GM12875 (cell line): ENCODE measurements around the gene ARID1B.

Experiments used
- H3K4me3 ChIP-seq: one replicate; pipeline ENCODE4 v1.5.1; 2011; ENCODE audit warnings: low read depth, low read length, control low read depth
- TF ChIP-seq, protein P1 (sequence below): IDR thresholded peaks from 2 replicates; pipeline ENCODE4 v1.5.1; 2011; ENCODE audit warnings: low read depth, mild to moderate bottlenecking, control low read depth, inconsistent platforms, low read length, moderate library complexity, borderline replicate concordance; ENCODE audit not compliant: insufficient read depth

Gene ARID1B

DNA sequence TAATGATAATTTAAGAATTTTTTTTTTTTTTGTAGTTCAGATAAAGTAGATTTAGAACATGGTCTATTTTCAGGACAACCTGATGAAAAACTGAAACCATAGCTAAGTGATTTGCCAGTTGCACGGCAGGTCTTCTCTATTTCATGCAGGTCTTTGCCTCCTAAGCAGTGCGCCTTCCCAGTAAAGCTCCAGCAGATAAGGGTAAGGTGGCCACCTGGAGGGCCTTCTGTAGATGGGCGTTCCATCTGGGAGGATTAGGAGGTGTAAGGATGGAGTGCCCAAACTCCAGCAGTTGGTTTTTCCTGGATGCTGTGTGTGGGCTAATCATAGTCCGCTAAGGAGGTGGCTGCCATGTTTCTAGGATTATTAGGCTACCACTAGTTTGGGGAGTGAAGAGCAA, 107.1 kb downstream of the ARID1B start:
- H3K4me3 ChIP-seq, result no peak overlapping the region
- TF ChIP-seq, protein P1, sequence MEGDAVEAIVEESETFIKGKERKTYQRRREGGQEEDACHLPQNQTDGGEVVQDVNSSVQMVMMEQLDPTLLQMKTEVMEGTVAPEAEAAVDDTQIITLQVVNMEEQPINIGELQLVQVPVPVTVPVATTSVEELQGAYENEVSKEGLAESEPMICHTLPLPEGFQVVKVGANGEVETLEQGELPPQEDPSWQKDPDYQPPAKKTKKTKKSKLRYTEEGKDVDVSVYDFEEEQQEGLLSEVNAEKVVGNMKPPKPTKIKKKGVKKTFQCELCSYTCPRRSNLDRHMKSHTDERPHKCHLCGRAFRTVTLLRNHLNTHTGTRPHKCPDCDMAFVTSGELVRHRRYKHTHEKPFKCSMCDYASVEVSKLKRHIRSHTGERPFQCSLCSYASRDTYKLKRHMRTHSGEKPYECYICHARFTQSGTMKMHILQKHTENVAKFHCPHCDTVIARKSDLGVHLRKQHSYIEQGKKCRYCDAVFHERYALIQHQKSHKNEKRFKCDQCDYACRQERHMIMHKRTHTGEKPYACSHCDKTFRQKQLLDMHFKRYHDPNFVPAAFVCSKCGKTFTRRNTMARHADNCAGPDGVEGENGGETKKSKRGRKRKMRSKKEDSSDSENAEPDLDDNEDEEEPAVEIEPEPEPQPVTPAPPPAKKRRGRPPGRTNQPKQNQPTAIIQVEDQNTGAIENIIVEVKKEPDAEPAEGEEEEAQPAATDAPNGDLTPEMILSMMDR, result no peak

DNA sequence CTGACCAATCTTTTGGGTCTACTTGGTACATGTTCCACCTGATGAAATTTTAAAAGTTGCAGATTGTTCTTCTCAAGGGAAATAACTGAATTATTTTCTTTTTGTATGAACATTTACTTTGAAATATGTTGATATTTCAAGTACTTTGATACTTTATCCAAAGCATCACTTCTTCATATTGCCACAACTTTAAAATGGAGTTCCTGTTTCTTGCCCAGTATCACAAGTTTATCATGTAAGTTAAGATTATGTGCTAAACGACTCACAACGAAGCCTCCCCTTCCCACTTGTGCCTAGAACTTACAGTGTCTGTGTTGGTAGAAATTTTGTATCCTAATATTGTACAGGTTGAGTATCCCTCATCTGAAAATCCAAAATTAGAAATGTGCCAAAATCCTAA, 108.4 kb downstream of the ARID1B start:
- H3K4me3 ChIP-seq, result no peak overlapping the region
- TF ChIP-seq, protein P1, result no peak

DNA sequence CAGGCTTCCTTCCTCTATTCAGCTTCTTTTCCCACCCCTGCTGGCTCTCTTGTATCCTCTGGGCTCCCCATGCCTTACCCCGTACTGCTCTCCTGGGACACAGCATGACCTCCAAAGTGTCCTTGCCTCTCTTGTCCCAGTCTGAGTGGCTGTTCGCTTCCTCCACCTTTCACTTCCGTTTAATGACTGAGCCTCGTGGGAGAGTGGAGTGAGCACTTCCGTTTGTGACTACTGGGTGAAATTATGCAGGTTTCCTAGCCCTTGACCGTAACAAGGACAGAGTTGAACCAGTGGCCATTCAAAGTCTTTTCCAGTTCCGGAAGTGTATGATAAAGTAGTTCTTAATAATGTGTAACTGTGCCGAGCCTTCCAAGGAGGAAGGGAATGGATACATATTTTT, 109.2 kb downstream of the ARID1B start:
- no peak overlapping the region for H3K4me3 ChIP-seq

DNA sequence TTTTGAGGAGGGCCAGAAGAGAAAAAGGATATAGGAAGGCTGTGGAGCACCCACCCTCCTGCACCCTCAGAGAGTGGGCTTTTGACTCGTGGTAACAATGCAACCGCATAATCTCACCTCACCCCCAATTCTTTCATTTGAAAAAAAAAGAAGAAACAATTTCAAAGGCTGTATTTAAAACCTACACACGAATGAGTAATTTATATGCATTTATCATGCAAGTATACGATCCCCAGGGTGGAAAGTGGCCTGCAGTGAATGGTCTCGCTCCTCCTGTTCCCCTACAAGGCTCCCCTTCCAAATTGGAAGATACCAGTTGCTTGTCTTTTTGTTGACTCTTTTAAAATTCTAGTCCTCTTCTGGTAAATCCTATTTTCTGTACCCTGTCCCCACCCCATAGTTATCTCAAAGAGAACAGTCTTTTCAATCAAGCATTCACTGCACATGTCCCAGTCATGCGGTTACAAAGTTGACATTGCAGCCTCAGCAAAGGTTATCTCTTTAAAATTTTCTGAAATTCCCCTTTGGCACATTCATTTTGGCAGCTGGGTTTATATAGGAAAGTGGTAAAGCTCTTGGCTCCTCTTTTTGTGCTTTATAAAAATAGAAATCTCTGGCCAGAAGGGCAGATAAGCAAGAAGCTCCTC, 110.6 kb downstream of the ARID1B start:
- TF ChIP-seq, protein P1, result no peak
- H3K4me3 ChIP-seq, result no peak overlapping the region

More for the DNA sequence above, 109.2 kb downstream of the ARID1B start:
- TF ChIP-seq, protein P1, result no peak

DNA sequence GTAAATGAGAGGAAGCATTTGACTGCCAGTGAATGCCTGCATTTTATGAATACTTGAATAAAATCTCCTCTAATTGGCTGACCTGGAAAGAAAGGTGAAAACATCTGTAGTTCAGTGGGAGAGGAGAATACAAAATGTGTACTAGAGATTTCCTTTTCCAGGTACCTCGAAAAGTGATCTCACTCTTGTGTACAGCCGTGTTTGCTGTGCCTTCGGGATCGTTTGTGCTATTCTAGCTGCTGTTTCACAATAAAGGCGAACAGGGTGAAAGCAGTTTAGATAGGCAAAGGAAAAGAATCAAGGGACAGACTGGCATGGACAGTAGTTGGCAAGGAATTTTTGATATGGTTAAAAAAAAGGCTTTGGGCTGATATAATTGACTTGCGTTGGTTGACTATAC, 112.3 kb downstream of the ARID1B start:
- TF ChIP-seq, protein P1, result no peak
- H3K4me3 ChIP-seq, result no peak overlapping the region

DNA sequence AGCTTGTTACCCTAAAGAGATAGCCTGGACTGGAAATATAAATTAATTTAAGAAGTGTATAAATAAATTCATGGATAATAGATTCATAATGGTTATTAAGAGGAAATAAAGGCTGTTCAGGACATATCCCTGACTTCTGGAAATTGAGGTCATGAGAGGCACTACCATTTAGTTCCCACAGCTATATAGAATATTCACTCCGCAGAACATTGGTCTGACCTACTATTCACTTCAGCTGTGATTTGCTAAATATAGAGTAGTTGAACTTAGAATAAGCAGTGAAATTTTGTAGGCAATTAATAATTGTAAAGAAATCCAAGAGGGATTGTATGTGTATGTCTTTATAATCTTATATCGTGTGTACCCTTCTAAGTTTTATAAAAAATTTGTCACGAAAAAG, 112.8 kb downstream of the ARID1B start:
- TF ChIP-seq, protein P1, result no peak

DNA sequence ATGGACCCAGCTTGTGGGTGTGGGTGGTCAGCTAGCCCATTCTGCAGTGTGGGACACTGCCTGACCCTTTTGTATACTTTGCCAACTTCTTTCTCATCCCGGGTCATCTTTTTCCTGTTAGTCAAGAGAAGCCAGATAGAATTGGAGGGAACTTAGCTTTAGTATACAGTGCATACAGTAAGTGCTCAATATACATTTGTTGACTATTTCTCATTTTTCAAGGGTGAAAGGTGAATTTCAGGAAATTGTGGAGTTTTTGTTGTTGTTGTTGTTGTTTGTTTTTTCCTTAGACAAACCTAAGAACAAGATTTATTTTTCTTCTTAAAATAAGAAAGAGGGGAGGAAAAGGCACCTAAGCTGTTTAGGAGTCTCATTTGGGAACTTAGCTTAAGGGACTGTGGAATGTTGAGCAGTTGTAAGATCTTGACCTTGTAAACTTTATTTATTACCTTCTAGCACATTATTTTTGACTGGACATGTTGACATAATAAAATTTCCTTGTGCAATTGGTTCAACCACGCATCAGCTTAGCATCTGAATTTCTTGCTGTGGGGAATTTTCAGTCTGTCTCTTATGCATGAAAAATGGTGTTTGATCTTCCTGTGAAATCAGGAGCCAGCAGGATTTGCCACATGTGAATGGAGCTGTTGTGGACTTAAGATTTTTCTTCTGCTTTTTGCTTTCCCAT, 113.6 kb downstream of the ARID1B start:
- H3K4me3 ChIP-seq, result no peak overlapping the region
- TF ChIP-seq, protein P1, result no peak

More for the DNA sequence above, 112.8 kb downstream of the ARID1B start:
- H3K4me3 ChIP-seq, result no peak overlapping the region
